GM12873 (cell line): ENCODE data around the gene SPINDOC.

Experiments
- TF ChIP-seq, protein P1 (sequence below): IDR thresholded peaks from 2 replicates; pipeline ENCODE4 v1.5.1; 2012; ENCODE audit warnings: low read depth, mild to moderate bottlenecking, moderate library complexity, low read length, control low read depth; ENCODE audit not compliant: insufficient read depth; ENCODE audit errors: missing control alignments

SPINDOC gene

DNA sequence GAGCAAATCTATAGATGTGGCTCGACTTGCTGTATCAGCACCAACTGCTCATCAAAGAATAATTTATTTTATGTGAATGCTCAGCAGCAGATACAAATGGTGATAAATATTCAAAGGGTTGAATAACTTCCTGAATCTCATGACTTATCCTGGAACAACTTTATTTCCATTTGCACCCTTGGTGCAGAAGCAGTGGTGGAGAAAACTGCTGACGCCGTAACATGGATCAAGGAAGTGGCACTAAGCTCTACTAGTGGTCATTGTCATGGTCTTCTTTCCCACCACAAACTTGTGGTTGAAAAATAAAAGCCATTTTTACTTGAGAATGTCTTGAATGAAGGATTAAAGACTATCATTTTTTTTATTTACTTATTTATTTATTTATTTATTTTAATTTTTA, 40.2 kb downstream of the SPINDOC start:
- TF ChIP-seq, protein P1, sequence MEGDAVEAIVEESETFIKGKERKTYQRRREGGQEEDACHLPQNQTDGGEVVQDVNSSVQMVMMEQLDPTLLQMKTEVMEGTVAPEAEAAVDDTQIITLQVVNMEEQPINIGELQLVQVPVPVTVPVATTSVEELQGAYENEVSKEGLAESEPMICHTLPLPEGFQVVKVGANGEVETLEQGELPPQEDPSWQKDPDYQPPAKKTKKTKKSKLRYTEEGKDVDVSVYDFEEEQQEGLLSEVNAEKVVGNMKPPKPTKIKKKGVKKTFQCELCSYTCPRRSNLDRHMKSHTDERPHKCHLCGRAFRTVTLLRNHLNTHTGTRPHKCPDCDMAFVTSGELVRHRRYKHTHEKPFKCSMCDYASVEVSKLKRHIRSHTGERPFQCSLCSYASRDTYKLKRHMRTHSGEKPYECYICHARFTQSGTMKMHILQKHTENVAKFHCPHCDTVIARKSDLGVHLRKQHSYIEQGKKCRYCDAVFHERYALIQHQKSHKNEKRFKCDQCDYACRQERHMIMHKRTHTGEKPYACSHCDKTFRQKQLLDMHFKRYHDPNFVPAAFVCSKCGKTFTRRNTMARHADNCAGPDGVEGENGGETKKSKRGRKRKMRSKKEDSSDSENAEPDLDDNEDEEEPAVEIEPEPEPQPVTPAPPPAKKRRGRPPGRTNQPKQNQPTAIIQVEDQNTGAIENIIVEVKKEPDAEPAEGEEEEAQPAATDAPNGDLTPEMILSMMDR = no peak

DNA sequence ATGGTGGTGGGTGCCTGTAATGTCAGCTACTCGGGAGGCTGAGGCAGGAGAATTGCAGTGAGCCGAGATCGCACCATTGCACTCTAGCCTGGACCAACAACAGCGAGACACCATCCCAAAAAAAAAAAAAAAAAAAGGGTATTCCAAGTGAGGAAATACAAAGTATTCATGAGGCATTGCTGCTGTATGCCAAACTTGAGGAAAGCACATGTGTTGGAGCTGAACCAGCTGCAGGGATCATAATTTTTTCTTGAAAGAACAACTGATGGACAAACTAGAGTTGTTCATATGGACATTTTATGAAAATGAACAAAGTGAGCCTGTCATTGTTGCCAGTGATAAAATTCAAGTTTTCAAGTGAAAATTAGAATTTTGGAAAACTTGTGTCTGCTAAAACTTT, 41.4 kb downstream of the SPINDOC start:
- TF ChIP-seq, protein P1 = no peak

DNA sequence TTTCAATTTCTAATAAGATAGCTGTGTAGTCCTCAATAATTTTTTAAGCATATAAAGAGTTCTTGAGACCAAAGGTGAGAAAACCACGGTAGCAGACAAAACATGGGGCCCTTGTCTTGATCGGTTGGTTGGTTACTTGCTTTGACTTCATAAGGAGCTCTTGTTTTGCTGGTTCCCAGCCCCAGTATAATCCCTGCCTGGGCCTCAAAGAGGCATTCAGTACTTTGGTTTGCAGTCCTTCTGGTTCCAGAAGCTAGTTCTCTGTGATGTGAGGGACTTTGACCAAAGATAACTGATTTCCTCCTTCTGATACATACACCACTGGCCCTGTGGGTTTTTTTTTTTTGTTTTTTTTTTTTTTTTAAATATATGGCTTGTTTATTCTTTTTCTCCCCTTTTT, 42.7 kb downstream of the SPINDOC start:
- TF ChIP-seq, protein P1 = no peak

DNA sequence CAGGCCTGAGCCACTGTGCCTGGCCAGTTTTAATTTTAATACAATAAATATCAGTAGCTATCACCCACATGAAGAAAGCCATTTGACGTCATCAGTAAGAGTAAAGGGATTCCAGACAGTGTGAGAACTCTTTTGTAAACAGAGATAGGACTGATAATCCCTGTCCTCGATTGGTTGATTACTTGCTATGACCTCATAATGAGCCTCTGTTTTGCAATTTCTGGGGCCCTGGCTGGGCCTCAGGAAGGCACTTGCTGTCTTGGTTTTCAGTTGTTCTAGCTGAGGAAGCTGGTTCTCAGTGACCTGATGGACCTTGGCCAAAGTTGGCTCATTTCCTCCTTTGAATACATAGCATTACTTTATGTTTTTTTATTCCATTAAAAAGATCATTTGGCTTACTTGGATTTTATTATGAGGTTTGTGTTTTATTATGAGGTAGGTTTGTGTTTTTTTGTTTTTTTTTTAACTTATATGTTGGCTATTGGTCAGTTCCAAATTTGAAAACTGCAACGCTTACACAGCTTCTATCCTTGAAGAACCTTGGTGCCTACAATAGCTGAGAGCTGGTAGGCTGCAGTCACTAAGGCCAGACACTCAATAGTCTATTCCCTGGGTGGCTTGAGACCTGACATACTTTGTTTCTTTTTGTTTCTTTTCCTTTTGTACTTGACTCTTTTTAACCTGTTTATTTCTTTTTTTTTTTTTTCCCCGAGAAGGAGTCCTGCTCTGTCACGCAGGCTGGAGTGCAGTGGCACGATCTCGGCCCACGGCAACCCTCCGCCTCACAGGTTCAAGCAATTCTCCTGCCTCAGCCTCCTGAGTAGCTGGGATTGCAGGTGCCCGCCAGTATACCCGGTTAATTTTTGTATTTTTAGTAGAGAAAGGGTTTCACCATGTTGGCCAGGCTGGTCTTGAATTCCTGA, 45.6 kb downstream of the SPINDOC start:
- TF ChIP-seq, protein P1 = no peak

DNA sequence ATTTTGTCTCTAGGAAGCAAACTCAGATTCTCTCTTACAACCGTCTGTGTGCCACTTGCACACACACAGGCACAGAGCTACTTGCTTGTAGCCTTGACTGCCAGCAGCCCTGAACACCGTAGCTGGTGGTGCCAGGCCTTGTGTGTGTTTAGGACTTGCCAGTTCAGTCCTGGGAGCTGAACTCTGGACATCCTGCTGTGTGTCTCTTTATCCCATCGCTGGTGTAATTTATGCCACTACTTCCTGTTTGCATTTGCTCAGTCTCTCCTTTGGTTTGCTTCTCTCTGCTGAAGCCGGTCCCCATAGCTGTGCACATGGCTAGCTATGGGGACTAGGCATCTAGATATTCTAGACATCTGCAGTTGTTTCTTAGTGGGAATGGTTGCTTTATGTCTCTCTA, 49.7 kb downstream of the SPINDOC start:
- TF ChIP-seq, protein P1 = no peak

DNA sequence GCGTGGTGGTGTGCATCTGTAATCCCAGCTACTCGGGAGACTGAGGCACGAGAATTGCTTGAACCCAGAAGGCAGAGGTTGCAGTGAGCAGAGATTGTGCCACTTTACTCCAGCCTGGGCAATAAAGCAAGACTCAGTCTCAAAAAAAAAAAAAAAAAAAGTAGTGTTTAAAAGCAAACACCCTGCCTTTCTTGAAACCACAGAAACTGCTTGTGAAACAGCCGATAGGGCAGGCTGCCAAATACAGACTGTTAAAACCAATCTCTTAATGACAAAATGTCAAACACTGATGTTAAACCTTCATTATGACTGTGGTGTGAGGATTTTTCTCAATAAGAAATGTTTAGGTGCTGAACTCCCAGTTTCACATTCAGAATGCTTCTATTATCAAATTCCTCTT, 53.0 kb downstream of the SPINDOC start:
- TF ChIP-seq, protein P1 = no peak

DNA sequence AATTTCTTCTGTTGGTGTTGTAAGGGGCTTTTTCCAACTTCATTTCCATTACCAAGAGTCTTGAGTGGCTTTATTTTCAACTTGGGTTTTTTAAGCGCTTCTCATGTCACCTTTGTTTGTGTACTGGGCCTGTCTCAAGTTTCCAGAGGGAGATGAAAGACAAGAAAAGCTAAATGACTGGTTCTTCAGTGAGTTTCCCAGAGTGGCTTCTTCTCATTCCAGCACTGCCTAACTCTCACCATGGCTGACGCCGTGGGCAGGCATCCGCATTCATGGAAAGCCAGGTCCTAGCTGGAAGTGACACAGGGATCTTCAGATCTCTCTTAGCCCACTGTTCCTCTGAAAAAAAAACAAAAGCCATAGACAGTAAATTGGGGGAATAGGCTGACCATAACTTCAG, 54.3 kb downstream of the SPINDOC start:
- TF ChIP-seq, protein P1 = no peak
